ENCODE data around the gene SLC4A3.

The SLC4A3 gene

DNA sequence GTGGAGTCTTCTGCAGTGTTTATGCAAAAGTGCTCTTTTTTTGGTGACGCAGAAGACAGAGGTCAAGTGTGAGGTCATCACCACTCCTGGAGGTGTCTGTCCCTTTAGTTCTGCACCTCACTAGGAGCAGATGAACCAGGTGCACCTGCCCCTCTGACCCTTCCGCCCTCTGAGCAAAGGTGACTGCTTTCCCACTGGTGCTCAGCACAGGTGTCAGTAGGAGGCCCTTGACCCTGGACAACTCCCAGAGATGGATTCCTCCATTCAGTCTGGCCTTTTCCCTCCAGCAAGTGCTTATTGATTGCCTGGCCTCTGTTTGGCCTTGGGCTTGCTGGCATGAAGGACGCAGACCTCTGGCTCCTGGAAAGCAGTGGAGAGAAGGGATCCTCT lies 8.7 kb upstream of the SLC4A3 start:
- Histone ChIP-seq H3K9me3 (no peaks in the 10 kb centered on the region), H3K27me3 (ENCODE audit: low read depth) (no peaks in the 10 kb centered on the region; the same call in 1 of the 2 replicates), H3K4me3 (no peak overlapping the region), H3K36me3 (replicated peaks) (no peaks in the 10 kb centered on the region), H3K4me1 (no peaks in the 10 kb centered on the region)
- in situ Hi-C loops (cut with MboI; ENCODE audit: low sequenced_read_pairs) = no loop called here
- DNase-seq (ENCODE audit: low spot score in 2 of 2) = no peak

DNA sequence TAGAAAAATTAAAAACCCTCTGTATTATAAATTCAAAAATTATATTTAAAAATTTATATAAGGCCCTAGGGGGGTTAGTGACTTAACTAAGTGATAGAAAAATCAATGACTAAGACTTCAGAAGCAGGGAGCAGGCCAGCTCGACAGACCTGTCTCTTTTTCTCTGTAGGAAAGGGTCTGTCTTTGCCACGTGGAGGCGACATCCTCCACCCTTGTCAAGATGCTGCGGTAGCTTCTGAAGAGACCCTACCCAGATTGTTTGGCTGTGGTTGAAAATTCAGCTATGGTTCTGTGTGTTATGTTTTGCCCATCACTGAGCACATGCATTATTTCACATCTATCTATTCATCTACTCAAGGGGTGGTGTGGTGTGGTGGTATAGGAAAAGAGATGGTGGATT lies 8.2 kb upstream of the SLC4A3 start:
- H3K4me1 ChIP-seq = no peaks in the 10 kb centered on the region
- H3K36me3 ChIP-seq (replicated peaks) = no peaks in the 10 kb centered on the region
- H3K27me3 ChIP-seq (ENCODE audit: low read depth) = no peaks in the 10 kb centered on the region; the same call in 1 of the 2 replicates
- no peak overlapping the region for H3K4me3 ChIP-seq
- no peaks in the 10 kb centered on the region for H3K9me3 ChIP-seq
- in situ Hi-C loops (cut with MboI; ENCODE audit: low sequenced_read_pairs) = no loop called here
- no peak for DNase-seq (ENCODE audit: low spot score in 2 of 2)

DNA sequence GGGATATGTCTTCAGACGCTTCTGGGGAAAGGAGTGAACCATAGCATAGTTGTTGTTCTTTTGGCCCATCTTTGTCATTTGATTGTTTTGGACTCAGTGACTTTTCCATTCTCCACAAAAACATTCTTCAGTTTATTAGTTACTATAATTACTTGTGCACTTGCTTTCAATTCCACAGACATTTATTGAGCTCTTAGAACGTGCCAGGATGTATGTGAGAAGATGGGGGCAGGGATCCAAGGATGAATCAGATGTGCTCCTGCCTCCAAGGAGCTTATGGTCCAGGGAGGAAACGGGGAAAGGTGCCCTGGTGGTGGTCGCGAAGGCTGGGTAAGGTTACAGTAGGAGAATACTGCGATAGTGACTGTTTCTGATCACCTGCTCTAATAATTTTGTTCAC lies 6.9 kb upstream of the SLC4A3 start:
- in situ Hi-C loops (cut with MboI; ENCODE audit: low sequenced_read_pairs) = no loop called here
- Histone ChIP-seq H3K4me3 (no peak overlapping the region), H3K4me1 (no peaks in the 10 kb centered on the region), H3K27me3 (ENCODE audit: low read depth) (no peaks in the 10 kb centered on the region; the same call in 1 of the 2 replicates), H3K36me3 (replicated peaks) (no peaks in the 10 kb centered on the region), H3K9me3 (no peaks in the 10 kb centered on the region)
- DNase-seq (ENCODE audit: low spot score in 2 of 2) = no peak

DNA sequence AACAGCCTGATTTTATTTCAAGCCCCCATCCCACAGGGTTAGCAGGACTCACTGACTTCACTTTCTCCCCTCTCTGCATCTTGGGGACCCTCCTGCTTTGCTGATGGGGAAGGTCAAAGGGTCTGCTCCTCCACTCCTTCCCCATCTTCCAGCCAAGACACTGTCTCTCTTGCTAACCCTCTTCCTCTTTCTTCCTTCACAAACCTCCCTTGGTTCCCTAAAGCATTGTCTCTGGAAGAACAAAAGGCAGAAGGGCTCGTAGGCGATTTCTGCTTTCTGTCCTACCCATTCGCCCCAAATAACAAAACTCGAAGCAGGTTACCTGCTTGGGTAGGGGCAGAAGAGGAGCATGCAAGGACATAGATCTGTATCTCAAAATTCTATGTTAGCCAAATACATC lies 5.5 kb upstream of the SLC4A3 start:
- Histone ChIP-seq H3K4me3 (no peak overlapping the region), H3K9me3 (no peaks in the 10 kb centered on the region), H3K4me1 (peaks cover 2% of the 10 kb centered on the region; the same call in 1 of the 2 replicates), H3K36me3 (replicated peaks) (no peaks in the 10 kb centered on the region), H3K27me3 (ENCODE audit: low read depth) (no peaks in the 10 kb centered on the region; the same call in 1 of the 2 replicates)
- in situ Hi-C loops (cut with MboI; ENCODE audit: low sequenced_read_pairs) = no loop called here
- no peak for DNase-seq (ENCODE audit: low spot score in 2 of 2)

DNA sequence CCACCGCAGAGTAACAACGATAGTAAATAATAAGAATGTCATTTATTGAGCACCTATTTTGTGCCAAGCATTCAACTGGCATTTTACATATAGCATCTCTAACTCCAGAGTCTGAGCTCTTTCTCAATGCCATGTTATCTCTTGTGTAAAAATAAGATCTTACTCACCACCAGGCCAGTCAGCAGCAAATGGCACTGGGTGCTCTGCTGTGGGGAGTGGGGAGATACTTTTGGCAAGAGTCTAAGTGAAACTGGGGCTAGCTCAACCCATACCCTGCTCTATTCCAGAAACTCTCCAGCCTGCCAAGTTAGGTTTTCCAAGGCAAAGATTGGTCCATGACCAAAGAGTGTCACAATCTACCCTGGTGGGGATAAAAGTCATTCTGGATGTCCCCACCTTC lies 5.0 kb upstream of the SLC4A3 start:
- Histone ChIP-seq H3K4me1 (peaks cover 4% of the 10 kb centered on the region; the same call in 1 of the 2 replicates), H3K4me3 (no peak overlapping the region), H3K27me3 (ENCODE audit: low read depth) (no peaks in the 10 kb centered on the region; the same call in 1 of the 2 replicates), H3K9me3 (no peaks in the 10 kb centered on the region), H3K36me3 (replicated peaks) (no peaks in the 10 kb centered on the region)
- in situ Hi-C loops (cut with MboI; ENCODE audit: low sequenced_read_pairs) = no loop called here
- DNase-seq (ENCODE audit: low spot score in 2 of 2) = no peak

GRCh38 chr2:219624565-219624964 lies 2.9 kb upstream of the SLC4A3 start:
- Histone ChIP-seq H3K27me3 (ENCODE audit: low read depth) (no peaks in the 10 kb centered on the region; the same call in 1 of the 2 replicates), H3K4me3 (no peak overlapping the region), H3K9me3 (no peaks in the 10 kb centered on the region), H3K4me1 (peaks cover 8% of the 10 kb centered on the region; the same call in 1 of the 2 replicates), H3K36me3 (replicated peaks) (no peaks in the 10 kb centered on the region)
- in situ Hi-C loops (cut with MboI; ENCODE audit: low sequenced_read_pairs) = no loop called here
- DNase-seq (ENCODE audit: low spot score in 2 of 2) = no peak

DNA sequence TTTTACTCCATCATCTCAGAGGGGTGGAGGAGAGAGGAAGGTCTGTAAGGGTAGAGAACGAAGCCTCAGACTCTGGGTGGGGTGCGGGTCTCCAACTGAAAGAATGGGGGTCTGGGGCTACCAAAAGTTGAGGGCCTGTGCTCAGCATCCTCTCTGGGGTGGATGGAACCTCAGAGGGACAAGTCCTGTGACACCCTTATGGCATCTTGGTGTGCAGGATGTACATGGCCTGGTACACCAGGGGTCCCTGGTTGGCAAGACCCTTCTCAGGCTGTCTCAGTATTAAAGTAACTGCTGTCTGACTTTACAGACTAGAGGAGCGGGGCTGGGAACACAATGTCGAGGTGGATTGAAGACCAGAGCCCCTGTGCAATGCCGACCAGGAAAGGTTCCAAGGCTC lies 2.3 kb upstream of the SLC4A3 start:
- in situ Hi-C loops (cut with MboI; ENCODE audit: low sequenced_read_pairs) = no loop called here

GRCh38 chr2:219626540-219626939 lies 890 bp upstream of the SLC4A3 start:
- in situ Hi-C loops (cut with MboI; ENCODE audit: low sequenced_read_pairs) = no loop called here
- Histone ChIP-seq H3K27me3 (ENCODE audit: low read depth) (no peaks in the 10 kb centered on the region; the same call in 1 of the 2 replicates), H3K4me3 (no peak overlapping the region), H3K4me1 (peaks cover 8% of the 10 kb centered on the region; the same call in 1 of the 2 replicates), H3K36me3 (replicated peaks) (no peaks in the 10 kb centered on the region), H3K9me3 (no peaks in the 10 kb centered on the region)
- no peak for DNase-seq (ENCODE audit: low spot score in 2 of 2)

More for the DNA sequence above, 2.3 kb upstream of the SLC4A3 start:
- Histone ChIP-seq H3K4me3 (no peak overlapping the region), H3K9me3 (no peaks in the 10 kb centered on the region), H3K27me3 (ENCODE audit: low read depth) (no peaks in the 10 kb centered on the region; the same call in 1 of the 2 replicates), H3K36me3 (replicated peaks) (no peaks in the 10 kb centered on the region), H3K4me1 (peaks cover 8% of the 10 kb centered on the region; the same call in 1 of the 2 replicates)
- no peak for DNase-seq (ENCODE audit: low spot score in 2 of 2)

GRCh38 chr2:219628235-219628985 lies 980 bp downstream of the SLC4A3 start:
- H3K9me3 ChIP-seq = no peaks in the 10 kb centered on the region
- peak overlapping the region; percentile 46 for H3K4me3 ChIP-seq
- no peak for DNase-seq (ENCODE audit: low spot score in 2 of 2)

DNA sequence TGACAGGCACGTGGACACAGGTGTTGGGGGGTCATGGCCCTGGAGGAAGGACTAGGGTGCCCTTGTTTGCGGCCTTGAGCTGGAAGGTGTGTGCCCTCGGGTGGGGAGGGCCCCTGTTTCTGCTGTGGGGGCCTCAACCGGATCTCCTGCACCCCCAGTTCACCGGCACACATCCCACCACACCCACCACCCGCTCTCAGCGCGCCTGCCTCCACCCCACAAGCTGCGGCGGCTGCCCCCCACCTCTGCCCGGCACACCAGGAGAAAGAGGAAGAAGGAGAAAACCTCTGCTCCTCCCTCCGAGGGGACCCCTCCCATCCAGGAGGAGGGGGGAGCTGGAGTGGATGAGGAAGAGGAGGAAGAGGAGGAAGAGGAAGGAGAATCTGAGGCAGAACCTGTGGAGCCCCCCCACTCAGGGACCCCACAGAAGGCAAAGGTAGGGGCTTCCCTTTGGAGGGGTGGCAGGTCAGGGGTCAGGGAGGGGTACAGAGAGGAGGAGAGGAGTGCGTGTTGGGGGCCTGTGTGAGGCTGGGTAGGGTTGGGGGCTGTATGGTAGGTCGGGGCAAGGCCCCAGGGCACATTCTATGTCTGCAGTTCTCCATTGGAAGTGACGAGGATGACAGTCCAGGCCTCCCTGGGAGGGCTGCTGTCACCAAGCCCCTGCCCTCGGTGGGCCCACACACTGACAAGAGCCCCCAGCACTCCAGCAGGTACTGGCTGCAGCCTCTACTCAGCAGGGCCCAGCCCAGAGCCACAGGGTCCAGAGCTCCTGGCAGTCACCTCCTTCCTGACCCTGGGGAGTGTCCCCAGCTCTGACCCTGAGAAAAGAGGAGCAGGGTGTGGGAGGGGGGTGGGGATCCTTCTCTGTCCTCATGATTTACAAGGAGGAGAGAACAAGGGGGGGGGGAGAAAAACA lies 1.8 kb downstream of the SLC4A3 start:
- Histone ChIP-seq H3K4me1 (peaks cover 8% of the 10 kb centered on the region; the same call in 1 of the 2 replicates), H3K36me3 (replicated peaks) (no peaks in the 10 kb centered on the region), H3K9me3 (no peaks in the 10 kb centered on the region), H3K4me3 (no peak overlapping the region), H3K27me3 (ENCODE audit: low read depth) (no peaks in the 10 kb centered on the region)
- in situ Hi-C loops (cut with MboI; ENCODE audit: low sequenced_read_pairs) = no loop called here
- DNase-seq (ENCODE audit: low spot score in 2 of 2) = no peak

More at GRCh38 chr2:219628235-219628985, 980 bp downstream of the SLC4A3 start:
- in situ Hi-C loops (cut with MboI; ENCODE audit: low sequenced_read_pairs) = no loop called here
- Histone ChIP-seq H3K36me3 (replicated peaks) (no peaks in the 10 kb centered on the region), H3K4me1 (peaks cover 8% of the 10 kb centered on the region; the same call in 1 of the 2 replicates), H3K27me3 (ENCODE audit: low read depth) (no peaks in the 10 kb centered on the region)

DNA sequence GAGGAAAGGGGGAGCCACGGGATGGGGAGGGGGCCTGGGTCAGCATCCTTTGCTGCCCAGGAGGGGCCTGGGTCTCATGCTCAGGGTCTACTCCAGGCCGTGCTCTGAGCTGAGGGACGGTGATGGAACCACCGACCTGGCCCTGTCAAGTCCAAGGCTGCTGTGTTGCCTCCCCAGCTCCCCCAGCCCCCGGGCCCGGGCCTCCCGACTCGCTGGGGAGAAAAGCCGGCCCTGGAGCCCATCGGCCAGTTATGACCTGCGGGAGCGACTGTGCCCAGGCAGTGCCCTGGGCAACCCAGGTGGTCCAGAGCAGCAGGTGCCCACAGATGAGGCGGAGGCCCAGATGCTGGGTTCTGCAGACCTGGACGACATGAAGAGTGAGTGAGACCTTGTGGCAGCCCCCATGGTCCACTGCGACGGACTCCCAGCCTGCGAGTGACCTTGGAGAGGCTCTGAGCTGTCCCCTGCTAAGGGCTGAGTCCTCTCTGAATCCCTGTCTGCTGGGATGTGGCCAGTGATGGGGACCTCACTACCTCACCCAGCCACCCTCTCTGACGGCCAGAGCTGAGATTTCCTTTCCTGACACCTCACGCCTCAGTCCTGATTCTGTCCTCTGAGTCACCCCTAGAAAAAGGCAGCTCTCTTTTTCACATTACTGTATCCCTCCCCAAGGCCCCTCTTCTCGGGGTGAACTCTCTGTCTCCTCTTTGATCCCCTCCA lies 2.7 kb downstream of the SLC4A3 start:
- Histone ChIP-seq H3K4me3 (no peak overlapping the region), H3K36me3 (replicated peaks) (no peaks in the 10 kb centered on the region), H3K9me3 (no peaks in the 10 kb centered on the region), H3K4me1 (peaks cover 8% of the 10 kb centered on the region; the same call in 1 of the 2 replicates), H3K27me3 (ENCODE audit: low read depth) (no peaks in the 10 kb centered on the region)
- in situ Hi-C loops (cut with MboI; ENCODE audit: low sequenced_read_pairs) = no loop called here
- DNase-seq (ENCODE audit: low spot score in 2 of 2) = no peak

- in situ Hi-C loops (cut with MboI; ENCODE audit: low sequenced_read_pairs) = no loop called here
- no peaks in the 10 kb centered on the region for H3K9me3 ChIP-seq
- H3K27me3 ChIP-seq (ENCODE audit: low read depth) = no peaks in the 10 kb centered on the region
- H3K4me3 ChIP-seq = no peak overlapping the region
- no peaks in the 10 kb centered on the region for H3K36me3 ChIP-seq (replicated peaks)
- no peak for DNase-seq (ENCODE audit: low spot score in 2 of 2)
- peaks cover 8% of the 10 kb centered on the region; the same call in 1 of the 2 replicates for H3K4me1 ChIP-seq
These were observed 3.5 kb downstream of the SLC4A3 start for GRCh38 chr2:219630770-219631405.

GRCh38 chr2:219631406-219631891 lies 4.0 kb downstream of the SLC4A3 start:
- Histone ChIP-seq H3K27me3 (ENCODE audit: low read depth) (no peaks in the 10 kb centered on the region), H3K4me1 (peaks cover 8% of the 10 kb centered on the region; the same call in 1 of the 2 replicates), H3K4me3 (no peak overlapping the region), H3K9me3 (no peaks in the 10 kb centered on the region), H3K36me3 (replicated peaks) (no peaks in the 10 kb centered on the region)
- DNase-seq (ENCODE audit: low spot score in 2 of 2) = no peak
- in situ Hi-C loops (cut with MboI; ENCODE audit: low sequenced_read_pairs) = no loop called here

All from HAP-1 (cell line).